ENCODE results near the gene RPS10.

DNA sequence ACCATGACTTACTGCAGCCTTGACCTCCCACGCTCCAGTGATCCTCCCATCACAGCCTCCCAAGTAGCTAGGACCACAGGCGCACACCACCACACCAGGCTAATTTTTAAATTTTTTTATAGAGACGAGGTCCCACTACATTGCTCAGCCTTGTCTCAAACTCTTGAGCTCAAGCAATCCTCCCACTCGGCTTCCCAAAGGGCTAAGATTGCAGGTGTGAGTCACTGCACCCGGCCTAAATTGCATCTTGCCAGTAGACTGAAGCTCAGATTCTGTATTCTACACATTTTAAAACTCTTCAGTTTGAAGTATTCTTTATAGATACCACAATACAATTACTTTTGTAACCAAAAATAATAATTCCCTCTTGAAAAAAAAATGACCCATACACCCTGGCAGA, 44.8 kb downstream of the RPS10 start:
- TF ChIP-seq SUZ12 (IDR thresholded peaks at IDR 0.05; ENCODE audit: extremely low read depth, insufficient read depth, insufficient read length): no peak
- TF ChIP-seq YY1 (IDR thresholded peaks at IDR 0.05; ENCODE audit: insufficient read depth, insufficient read length): no peak
